Endometrial microvascular endothelial cells (primary cell): ENCODE measurements around the gene VAV2. TPM values are rescaled to one million over a fixed set of nuclear protein-coding genes. Genes with fewer than 3 reads are reported as not detected.

Experiments
- in situ Hi-C: cut with HindIII; loops from 2 replicates; pipeline ENCODE4 v1.10.0; 2017; ENCODE audit warnings: low sequenced_read_pairs, low pct_unique_long_range_greater_than_20kb; ENCODE audit errors: inconsistent ontology term
- total RNA-seq: library from RNA; depleted of rRNA; stranded (reverse); fragments of >200 nt; gene quantifications from one replicate; pipeline ENCODE4 v1.2.3, GENCODE V29; 2015; ENCODE audit errors: inconsistent ontology term

The VAV2 gene
- total RNA-seq, 1 donor from 2014 or later = 12.8 TPM

DNA sequence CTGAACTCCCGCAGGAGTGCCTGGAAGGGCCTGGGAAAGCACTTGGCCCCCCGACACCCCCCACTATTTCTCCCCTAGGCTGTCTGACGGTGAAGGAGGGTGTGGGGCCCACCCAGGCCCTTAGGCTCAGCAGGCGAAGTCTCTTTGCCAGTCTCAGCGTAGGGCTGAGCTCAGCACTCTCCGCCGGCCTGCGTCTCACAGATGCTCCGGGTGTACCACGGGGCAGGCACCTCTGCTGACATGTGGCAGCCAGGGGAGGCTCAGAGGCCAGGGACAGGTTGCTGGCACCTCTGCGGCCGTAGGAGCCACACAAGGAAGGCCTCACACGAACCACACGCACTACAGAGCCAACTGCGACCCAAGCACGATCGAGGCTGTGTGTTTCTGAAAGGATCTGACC lies 114.2 kb downstream of the VAV2 start:
- in situ Hi-C loops = no loop called here

DNA sequence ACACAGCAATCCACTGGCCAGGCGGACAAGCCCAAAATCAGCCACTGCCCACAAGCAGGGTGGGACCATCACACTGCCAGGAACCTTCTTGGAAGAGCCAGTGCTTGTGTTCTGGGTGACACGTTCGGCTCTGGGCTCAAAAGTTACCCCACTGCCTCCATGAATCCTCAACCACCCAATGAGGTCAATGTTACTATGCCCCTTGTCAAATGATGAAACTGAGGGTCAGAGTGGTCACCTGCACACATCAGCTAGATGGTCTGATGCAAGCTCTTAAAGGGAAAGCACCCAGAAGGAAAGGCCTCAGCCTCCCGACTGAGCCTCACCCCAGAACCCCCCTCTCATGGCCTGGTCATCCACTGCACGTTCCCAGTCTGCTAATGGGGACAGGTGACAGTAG lies 114.8 kb downstream of the VAV2 start:
- in situ Hi-C loops = no loop called here

DNA sequence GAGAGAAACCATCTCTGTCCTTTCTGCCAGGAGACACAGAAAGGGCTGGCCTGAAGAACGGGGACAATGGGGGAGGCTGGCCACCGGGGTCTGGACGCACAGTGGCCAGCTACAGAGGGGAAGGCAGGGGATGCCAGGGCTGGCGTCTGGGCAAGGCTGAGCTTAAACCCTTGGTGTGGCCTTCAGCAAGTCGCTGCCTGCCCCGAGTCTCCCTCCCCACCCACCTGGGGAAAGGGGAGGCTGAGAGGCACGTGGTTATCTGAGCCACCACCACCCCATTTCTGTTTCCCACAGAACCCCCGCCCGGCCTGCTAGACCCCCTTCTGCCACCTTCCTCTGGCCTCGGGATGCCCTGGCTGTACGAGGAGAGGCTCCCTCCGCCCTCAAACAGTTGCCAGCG lies 115.3 kb downstream of the VAV2 start:
- in situ Hi-C loops = no loop called here

DNA sequence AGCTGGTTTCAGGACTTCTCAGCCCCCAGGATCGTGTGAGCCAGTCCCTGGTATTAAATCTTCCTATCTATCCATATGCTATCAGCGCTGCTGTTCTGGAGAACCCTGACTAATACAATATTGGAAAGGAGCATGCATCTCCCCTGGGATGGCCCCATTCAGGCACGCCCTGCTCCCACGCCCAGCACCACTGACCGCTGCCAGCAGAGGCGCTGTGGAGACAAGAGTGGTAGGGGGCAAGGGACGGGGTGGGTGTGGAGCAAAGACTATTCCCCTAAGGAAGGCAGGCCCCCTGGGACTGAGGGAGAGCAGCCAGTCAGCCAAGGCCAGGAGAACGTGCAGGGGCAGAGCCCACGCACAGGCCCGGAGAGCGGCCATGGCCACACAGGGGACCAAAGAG lies 116.0 kb downstream of the VAV2 start:
- in situ Hi-C loops = no loop called here

DNA sequence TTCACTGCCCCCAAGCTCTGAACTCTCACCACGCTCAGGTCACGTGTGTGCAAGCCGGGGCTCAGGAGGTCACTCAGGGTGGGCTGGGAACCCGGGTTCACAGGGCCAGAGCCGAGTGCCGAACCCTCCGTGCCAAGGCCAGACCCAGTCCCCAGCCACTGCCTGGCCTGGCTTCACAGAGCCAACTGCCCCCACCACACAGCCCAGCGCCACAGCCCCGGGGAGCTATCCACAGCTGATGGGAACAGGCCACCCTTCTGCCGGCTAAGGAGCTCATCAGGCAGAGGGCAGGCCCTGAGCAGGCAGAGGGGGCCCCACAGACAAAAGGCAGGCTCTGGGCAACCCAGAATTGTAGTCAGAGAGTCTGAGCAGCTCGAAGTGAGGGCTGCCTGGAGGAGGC lies 117.0 kb downstream of the VAV2 start:
- in situ Hi-C loops = no loop called here

DNA sequence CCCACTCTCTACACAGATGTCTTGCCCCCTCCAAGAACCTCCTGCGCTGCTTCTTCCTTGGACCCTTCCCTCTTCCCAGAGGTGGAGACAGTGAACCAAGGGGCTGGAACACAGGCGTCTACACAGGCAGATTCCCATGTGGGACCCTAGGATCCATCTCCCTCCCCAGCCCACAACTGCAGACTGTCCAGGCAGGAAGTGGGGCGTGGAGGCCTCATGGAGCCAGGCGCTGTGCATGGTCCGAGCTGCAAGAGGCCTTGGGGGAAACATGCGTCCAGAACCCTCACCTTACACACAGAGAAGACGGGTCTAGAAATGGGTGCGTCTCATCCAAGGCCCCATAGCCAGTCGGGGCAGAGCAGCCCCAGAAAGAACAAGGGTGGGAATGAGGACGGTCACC lies 117.5 kb downstream of the VAV2 start:
- in situ Hi-C loops = no loop called here

DNA sequence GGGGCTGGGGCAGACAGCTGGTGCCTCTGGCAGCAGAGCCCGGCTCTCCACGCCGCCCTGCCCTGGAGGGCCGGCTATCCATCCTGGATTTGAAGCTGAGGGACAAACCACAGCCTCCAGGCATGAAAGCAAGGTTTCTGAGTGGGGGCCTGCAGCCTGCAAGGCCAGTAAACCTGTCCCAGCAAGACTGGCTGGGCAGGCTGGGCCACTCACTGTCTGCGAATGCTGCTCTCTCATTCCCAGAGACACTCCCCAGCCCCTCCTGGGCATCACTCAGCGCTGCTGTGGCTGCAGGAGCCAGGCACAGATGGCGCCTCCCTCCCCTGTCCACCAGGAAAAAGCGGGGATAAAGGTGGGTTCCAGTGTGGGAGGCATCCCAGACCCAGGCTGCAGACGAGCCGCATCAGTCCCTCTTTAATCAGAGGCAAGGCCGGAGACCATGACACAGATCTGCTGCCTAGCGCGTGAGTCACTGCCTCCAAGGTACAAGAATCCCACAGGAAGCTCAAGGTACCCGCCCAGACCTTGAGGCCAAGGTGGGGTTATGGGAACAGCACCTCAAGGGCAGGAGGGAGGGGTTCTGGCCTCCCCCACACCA lies 118.0 kb downstream of the VAV2 start:
- in situ Hi-C loops = no loop called here

DNA sequence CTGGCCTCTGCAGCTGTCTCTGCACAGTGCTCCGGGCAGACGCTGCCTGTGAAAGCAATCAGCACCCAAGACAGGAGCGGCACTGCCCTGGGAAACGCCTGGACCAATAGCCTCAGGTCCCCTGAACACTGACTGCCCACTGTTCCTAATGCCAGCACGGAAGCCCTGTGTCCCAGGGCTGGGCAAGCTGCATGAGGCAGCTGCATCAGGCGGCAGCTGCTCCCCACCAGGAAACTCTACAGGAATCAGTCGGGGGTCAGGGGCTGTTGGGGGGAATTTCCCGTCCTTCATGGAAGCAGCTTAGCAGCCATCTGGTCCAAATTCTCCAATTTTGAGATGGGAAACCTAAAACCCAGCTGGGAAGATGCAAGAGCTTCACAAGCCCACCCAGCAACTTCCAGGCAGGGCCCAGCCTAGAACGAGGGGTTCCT lies 118.6 kb downstream of the VAV2 start:
- in situ Hi-C loops = no loop called here

DNA sequence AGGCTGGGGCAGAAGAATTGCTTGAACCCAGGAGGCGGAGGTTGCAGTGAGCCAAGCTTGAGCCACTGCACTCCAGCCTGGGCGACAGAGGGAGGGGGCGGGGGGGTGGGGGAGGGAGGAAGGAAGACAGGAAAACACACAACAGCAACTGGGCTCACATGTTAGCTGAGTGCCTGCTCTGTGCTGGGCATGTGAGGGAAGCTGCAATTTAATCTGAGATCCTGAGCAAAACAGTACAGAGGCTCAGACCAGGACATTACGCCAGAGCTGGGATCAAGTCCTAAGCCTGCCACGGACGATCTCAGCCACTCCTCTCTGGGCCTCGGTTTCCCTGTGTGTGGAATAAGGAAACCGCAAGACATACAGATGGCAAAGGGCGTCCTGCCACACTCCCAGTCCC lies 119.1 kb downstream of the VAV2 start:
- in situ Hi-C loops = no loop called here

DNA sequence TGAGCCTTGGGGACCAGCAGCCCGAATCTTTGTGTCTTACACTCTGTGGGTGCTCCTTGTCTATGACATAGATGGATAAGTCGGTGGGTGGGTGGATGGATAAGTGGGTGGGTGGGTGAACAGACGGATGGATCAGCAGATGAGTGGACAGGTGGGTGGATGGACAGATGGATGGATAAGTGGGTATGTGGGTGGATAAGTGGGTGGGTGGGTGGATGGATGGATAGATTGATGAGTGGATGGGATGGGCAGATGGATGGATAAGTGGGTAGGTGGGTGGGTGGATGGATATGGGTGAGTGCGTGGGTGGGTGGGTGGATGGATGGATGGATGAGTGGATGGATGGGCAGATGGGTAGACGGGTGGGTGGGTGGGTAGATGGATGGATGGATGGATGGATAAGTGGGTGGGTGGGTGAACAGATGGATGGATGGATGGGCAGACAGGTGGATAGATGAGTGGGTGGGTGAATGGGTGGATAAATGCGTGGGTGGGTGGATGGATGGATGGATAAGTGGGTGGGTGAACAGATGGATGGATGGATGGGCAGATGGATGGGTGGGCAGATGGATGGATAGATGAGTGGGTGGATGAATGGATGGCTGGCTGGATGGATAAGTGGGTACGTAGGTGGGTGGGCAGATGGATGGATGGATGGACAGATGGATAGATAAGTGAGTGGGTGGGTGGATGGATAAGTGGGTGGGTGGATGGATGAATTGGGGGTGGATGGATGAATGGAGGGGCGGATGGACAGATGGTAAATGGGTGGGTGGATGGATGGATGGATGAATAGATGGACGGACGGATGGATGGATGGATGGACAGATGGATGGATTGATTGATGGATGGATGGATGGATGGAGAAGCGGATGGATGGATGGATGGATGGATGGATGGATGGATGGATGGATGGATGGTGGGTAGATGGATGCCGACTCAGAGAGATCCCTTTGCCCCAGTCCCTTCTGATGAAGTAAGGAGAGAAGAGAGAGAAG lies 121.2 kb downstream of the VAV2 start:
- in situ Hi-C loops = no loop called here

DNA sequence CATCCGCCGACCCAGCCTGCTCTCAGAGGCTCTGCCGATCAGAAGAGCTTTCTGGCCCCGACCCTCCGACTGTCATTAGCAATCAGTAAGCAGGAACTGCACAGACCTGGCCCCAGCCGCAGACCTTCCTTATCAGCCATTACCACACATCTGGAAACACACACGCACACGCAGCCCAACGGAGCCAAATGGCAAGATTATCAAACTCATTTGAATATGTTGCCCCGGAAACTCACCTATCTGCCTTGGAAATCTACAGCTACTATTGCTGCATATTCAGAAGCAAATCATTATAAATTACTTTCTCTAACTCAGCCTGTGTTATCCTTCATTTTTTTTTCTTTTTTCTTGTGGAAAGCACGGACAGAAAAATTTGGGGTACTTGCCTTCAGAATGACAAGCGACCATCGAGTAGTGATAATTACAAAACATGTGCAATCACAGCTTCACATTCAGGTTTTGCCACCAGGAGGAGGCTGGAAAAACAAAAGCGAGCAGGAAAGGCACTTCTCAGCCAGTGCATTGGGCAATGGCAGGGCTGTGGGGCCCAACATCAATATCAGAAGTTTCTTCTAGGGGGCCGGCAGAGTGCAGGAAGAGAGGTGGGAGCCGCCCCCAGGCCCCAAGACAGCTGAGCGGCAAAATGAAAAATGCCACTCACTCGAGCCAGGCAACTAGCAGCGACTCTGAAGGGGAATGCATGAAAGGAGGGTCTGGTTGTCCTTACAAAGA lies 122.3 kb downstream of the VAV2 start:
- in situ Hi-C loops = no loop called here

DNA sequence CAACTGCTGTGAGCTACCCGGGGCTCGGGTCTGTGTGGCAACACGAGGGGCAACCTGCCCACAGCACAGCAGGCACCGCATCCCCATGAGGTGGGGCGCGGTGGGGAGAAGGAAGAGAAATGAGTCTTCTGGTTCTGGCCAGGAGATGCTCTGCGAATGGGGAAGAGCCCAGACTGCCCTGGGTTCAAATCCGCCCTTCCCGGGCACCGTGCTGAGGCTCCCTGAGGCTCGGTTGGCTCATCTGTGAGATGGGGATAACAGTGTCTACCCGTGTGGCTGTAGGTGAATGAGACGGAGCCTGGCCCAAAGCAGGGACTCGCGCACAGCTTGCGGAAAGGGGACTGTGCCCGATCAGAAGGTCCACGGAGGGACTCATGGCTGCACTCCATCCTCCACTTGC lies 123.9 kb downstream of the VAV2 start:
- in situ Hi-C loops = no loop called here

DNA sequence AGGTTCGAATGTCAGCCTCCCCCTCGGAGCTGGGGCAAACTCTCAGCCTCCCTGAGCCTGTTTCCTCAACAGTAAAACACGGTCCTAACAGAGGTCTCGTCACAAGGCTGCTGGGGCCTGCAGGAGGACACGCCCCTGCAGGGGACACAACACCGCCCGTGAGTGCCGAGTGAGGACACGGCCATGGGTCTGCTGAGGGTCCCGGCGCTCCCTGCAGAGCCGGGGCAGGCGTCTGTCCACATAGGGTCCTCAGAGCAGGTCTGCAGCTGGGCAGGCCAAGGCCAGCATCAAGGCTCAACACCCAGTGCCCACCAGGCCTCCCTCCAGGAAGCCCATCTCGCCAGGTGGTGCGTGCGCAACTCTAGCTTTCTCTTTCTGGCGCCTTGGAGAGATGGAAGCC lies 125.2 kb downstream of the VAV2 start:
- in situ Hi-C loops = no loop called here

DNA sequence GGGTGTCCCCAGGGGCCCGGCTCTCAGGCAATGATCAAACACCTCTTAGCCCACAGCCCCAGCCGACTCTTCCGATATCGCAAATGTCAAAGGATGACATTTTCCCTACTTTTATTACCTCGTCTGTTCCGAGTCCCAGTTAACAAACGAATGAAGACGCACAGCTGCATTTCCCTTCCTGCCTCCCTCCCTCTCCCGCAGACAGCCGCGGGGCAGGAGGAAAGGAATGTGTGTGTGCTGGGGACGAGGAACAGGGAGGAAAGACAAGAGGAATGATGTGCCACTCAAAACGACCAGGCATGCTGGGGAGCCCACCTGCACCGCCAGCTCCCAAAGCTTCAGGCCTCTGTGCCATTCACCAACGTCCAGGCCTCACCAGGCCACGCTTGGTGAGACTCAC lies 128.1 kb downstream of the VAV2 start:
- in situ Hi-C loops = no loop called here

DNA sequence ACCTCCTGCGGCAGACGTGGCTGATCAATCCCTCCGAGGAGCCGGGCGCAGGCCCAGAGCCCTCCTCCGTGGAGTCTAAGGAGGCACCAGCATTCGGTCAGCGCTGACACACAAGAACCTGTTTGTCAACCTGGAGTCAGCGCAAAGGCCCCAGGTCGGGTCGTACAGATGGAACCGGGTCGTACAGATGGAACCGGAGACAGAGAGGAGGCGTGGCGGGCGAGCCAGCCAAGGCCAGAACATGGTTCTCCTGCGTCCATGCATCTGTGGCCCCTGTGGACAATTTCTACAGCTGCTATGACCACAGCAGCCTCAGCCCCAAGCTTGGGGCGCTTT lies 128.9 kb downstream of the VAV2 start:
- in situ Hi-C loops = no loop called here

DNA sequence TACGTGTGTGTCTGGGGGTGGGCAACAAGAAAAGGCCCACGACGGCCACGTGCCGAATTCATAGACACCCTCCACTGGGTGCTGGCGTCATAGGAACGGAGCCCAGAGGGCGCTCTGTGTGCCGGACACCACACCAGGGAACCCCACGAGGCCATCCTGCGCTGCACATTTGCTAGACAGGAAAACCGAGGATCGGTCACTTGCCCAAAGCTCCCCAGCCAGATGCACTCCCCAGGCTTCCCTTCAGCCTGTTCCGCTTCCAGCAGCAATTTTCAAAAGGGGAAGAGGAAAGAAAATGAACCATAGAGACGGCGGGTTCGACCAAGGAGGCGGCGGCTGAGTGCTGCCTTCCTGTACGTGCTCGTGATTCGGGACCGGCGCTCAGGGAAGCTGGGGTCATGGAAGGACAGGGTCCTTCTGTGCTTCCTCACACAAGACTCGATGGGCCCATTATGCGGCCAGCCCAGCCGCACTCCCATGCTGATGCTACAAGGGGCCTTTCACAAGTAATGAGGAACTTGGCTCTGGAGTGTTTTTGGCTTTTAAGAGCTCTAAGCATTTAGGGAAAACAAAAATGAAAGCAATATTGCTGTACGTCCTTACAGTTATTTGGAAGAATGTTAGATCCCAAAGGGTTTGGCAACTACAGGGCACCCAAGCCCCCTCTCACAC lies 129.4 kb downstream of the VAV2 start:
- in situ Hi-C loops = no loop called here

DNA sequence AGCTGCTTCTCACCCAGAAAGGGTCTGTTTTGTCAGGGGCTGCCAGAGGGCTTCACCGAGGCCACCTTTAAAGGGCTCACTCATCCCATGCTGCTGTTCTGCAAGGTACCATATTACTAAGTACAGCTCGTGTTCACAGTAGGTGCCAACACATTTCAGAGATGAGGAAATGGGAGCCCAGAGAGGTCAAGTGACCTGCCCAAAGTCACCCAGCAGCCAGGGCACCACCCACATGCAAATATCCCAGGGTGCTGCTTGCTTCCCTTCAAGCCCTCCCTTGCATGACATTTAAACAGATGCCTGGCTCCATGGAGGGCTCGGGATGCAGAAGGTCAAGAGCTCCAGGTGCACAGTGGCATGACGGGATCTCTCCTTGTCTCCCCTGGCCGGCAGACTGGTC lies 130.4 kb downstream of the VAV2 start:
- in situ Hi-C loops = no loop called here

DNA sequence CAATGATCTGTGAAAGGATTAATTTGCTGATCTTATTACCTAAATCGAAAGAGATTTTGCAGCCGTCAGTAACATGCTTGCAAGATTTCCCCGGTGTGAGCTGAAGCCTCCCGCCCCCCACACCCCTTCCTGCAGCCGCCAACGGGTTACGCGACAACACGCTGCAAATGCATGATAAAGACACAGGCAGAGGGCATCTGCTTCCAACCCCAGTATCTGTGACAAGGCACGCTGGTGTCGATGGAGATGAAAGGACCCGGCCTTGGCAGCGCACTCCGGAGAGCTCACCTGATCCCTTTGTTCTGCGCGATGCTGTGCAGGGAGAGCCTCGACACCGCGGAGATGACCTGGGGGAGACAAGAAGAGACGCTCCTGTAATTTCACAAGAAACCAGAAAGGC lies 131.0 kb downstream of the VAV2 start:
- in situ Hi-C loops = no loop called here

DNA sequence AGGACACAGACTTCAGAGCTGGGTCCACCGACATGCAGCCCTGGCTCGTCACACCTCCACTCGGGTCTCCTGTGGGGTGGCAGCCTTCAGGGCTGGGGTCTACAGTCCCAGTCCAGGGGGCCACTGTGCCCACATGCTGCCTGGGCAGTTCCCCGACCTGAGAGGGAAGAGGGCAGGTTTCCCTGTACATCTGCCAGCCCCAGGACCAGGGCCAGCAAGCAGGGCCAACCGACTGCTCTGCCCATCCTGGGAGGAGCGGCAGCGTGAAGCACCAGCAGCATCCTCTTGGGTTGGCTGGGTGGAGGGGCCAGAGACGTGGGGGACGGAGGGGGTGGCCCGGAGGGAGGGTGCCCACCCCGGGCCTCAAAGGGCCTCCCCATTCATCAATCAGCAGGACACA lies 133.4 kb downstream of the VAV2 start:
- in situ Hi-C loops = no loop called here
